RWPE2 (cell line): Measurements from ENCODE around the gene MYO1B.

Experiments
- ATAC-seq: fragments of 200-7000 bp; cut with Tn5 transposase; 3 replicates; pipeline ENCODE4 v1.9.1; 2021; ENCODE audit warnings: low read depth
- DNase-seq: peaks from one replicate; pipeline ENCODE4 v3.0.0-alpha.2; 2020; ENCODE audit warnings: low spot score
- H3K27ac ChIP-seq: fragments of 450-650 bp; 2 replicates; pipeline ENCODE4 v1.5.1; 2017; ENCODE audit warnings: mild to moderate bottlenecking; ENCODE audit not compliant: poor library complexity, severe bottlenecking
- H3K27me3 ChIP-seq: fragments of 250-450 bp; sonication (Bioruptor Pico); 2 replicates; pipeline ENCODE4 v1.5.1; 2021; ENCODE audit warnings: mild to moderate bottlenecking, moderate library complexity; ENCODE audit not compliant: insufficient read depth, poor library complexity, severe bottlenecking
- H3K36me3 ChIP-seq: fragments of 250-450 bp; sonication (Bioruptor Pico); 2 replicates; pipeline ENCODE4 v1.5.1; 2020; ENCODE audit warnings: low read depth, mild to moderate bottlenecking, moderate library complexity
- H3K4me1 ChIP-seq: fragments of 250-450 bp; sonication (Bioruptor Pico); 2 replicates; pipeline ENCODE4 v1.5.1; 2021; ENCODE audit warnings: mild to moderate bottlenecking, moderate library complexity; ENCODE audit not compliant: insufficient read depth, poor library complexity, severe bottlenecking
- H3K4me3 ChIP-seq: fragments of 250-450 bp; sonication (Bioruptor Pico); 2 replicates; pipeline ENCODE4 v1.5.1; 2021; ENCODE audit warnings: mild to moderate bottlenecking, moderate library complexity; ENCODE audit not compliant: severe bottlenecking
- H3K9me3 ChIP-seq: fragments of 250-450 bp; sonication (Bioruptor Pico); 2 replicates; pipeline ENCODE4 v1.5.1; 2021; ENCODE audit warnings: mild to moderate bottlenecking, moderate library complexity; ENCODE audit not compliant: severe bottlenecking
- TF ChIP-seq, protein P1 (sequence below): fragments of 450-650 bp; IDR thresholded peaks from one replicate; pipeline ENCODE4 v1.5.1; 2017; ENCODE audit warnings: mild to moderate bottlenecking, moderate library complexity; ENCODE audit not compliant: poor library complexity, severe bottlenecking

The MYO1B gene

DNA sequence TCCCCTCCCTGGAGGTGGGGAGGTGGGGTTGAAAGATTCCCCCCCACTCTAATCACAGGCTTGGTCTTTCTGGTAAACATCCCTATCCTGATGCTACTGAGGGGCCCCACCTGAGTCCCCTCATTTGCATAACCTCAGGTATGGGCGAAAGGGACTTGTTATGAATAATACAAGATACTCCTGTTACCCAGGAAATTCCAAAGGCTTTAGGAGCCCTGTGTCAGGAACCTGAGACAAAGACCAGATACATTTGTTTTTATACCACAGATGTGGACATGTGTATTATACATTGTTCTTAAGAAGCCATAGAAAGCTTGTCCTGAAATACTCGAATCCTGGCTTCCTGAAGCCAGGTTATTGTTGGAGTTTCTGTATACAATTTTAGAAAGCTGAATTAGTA is 62.8 kb downstream of the MYO1B start:
- ATAC-seq (no peak), DNase-seq (no peak)
- Histone ChIP-seq H3K4me3 (no peak overlapping the region), H3K27me3 (no peaks in the 10 kb centered on the region), H3K4me1 (peaks cover 93% of the 10 kb centered on the region), H3K27ac (peak overlapping the region; percentile 91), H3K9me3 (no peaks in the 10 kb centered on the region), H3K36me3 (0 out of 2 replicates have a peak, but pooled peaks cover 10% of the 10 kb centered on the region)
- TF ChIP-seq, protein P1, sequence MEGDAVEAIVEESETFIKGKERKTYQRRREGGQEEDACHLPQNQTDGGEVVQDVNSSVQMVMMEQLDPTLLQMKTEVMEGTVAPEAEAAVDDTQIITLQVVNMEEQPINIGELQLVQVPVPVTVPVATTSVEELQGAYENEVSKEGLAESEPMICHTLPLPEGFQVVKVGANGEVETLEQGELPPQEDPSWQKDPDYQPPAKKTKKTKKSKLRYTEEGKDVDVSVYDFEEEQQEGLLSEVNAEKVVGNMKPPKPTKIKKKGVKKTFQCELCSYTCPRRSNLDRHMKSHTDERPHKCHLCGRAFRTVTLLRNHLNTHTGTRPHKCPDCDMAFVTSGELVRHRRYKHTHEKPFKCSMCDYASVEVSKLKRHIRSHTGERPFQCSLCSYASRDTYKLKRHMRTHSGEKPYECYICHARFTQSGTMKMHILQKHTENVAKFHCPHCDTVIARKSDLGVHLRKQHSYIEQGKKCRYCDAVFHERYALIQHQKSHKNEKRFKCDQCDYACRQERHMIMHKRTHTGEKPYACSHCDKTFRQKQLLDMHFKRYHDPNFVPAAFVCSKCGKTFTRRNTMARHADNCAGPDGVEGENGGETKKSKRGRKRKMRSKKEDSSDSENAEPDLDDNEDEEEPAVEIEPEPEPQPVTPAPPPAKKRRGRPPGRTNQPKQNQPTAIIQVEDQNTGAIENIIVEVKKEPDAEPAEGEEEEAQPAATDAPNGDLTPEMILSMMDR = no peak

DNA sequence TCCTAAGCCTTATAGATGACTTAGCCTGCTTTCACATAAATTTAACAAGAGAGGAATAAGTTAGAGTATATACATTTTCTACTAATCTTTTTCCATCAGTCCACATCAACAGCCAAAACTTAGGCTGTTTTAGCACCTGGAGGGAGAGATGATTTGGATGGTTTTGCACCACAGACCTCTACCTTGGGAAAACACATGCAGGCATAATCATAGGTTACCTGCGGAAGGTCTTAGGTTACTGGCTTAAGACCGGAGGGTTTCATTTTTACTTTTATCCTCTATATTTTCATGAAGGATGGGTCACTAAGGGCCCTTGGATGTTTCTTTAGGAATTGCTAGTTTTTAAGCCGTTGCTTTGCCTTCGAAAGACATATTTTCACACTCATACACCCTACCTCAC is 66.0 kb downstream of the MYO1B start:
- Histone ChIP-seq H3K27me3 (no peaks in the 10 kb centered on the region), H3K4me1 (peaks cover 89% of the 10 kb centered on the region), H3K27ac (peak overlapping the region; percentile 91), H3K9me3 (no peaks in the 10 kb centered on the region), H3K36me3 (0 out of 2 replicates have a peak, but pooled peaks cover 10% of the 10 kb centered on the region), H3K4me3 (no peak overlapping the region)
- TF ChIP-seq, protein P1 = no peak
- DNase-seq = no peak
- ATAC-seq = peak; percentile 21

DNA sequence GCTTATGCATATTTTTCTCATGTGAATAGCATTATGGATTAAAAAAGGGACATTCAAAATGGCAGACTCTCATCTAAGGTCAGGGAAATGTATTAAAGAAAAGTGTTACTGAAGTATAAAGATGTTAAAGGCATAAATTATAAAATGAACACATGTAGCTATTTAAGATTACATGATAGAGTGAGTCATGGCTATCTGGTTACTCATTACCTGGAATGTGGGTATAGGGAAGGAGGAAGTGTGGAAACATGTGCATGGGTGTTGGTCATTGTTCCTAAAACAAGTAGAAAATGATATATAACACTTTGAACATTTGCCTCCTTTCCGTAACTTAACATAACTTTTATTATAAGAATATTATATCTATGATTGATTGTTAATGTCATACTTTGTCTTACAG is 66.4 kb downstream of the MYO1B start:
- peak overlapping the region; percentile 91 for H3K27ac ChIP-seq
- peak; percentile 83 for ATAC-seq
- H3K4me1 ChIP-seq = peaks cover 86% of the 10 kb centered on the region
- no peaks in the 10 kb centered on the region for H3K9me3 ChIP-seq
- H3K36me3 ChIP-seq = 0 out of 2 replicates have a peak, but pooled peaks cover 10% of the 10 kb centered on the region
- no peak overlapping the region for H3K4me3 ChIP-seq
- no peak for DNase-seq
- TF ChIP-seq, protein P1 = no peak
- H3K27me3 ChIP-seq = no peaks in the 10 kb centered on the region

DNA sequence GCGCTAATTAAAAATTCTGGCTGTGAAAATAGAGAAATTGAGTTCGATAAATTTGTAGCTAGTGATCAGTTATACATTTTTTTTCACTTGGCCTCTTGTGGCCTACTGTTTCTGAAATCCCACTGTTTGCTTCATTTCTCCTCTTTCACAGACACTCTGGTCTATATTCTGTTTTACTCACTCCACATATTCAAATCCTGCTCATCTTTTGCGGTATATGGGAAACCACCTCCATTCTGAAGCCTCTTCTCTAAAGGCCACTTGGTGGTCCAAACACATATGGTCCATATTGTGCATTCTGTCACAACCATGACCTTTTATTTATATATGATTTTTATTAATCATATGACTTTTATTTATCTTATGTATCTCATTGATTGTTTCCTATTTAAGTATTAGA is 67.0 kb downstream of the MYO1B start:
- DNase-seq = no peak
- no peak for ATAC-seq
- H3K36me3 ChIP-seq = 0 out of 2 replicates have a peak, but pooled peaks cover 10% of the 10 kb centered on the region
- H3K4me3 ChIP-seq = no peak overlapping the region
- TF ChIP-seq, protein P1 = no peak
- no peaks in the 10 kb centered on the region for H3K27me3 ChIP-seq
- no peaks in the 10 kb centered on the region for H3K9me3 ChIP-seq
- peak overlapping the region; percentile 91 for H3K27ac ChIP-seq
- peaks cover 82% of the 10 kb centered on the region for H3K4me1 ChIP-seq

DNA sequence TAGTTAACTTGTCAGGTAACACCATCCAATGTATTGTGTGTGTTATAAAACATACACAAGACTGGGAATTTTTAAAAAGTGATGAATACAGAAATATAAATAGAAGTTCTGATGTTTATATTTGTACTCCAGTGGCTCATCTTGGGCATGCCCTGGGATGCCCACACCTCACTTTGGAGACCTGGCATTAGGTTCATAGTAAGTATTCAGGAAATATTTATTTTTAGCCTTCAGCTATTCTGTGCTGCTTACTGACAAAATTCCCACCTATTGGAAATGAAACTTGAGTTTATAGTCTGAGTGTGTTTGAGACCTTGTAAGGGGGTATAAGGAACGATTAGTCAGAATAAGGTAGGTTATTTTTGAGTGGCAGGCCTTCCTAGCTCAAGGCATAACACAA is 67.5 kb downstream of the MYO1B start:
- DNase-seq (no peak), ATAC-seq (peak; percentile 72)
- no peaks in the 10 kb centered on the region for H3K9me3 ChIP-seq

More for the DNA sequence above, 67.5 kb downstream of the MYO1B start:
- H3K36me3 ChIP-seq = 0 out of 2 replicates have a peak, but pooled peaks cover 10% of the 10 kb centered on the region
- H3K27ac ChIP-seq = peak overlapping the region; percentile 91
- H3K27me3 ChIP-seq = no peaks in the 10 kb centered on the region
- no peak overlapping the region for H3K4me3 ChIP-seq
- H3K4me1 ChIP-seq = peaks cover 82% of the 10 kb centered on the region
- TF ChIP-seq, protein P1 = no peak
